Astrocyte of the cerebellum (primary cell): ENCODE data around the gene PCDH7.
A peak's percentile ranks its signal among the peaks of the same experiment; 100 is the strongest.

Source experiments
- DNase-seq: peaks from one replicate; pipeline ENCODE4 v3.0.0-alpha.2; 2011; ENCODE audit warnings: low read depth
- H3K4me3 ChIP-seq: 2 replicates; pipeline ENCODE4 v1.5.1; 2011; ENCODE audit warnings: mild to moderate bottlenecking, low read depth, low read length, moderate library complexity
- in situ Hi-C: cut with HindIII; loops from 2 replicates; pipeline ENCODE4 v1.10.0; 2017; ENCODE audit warnings: low sequenced_read_pairs
- TF ChIP-seq, protein P1 (sequence below): IDR thresholded peaks from 2 replicates; pipeline ENCODE4 v1.5.1; 2012; ENCODE audit warnings: low read length, low read depth, moderate library complexity, mild to moderate bottlenecking; ENCODE audit errors: missing control alignments

PCDH7 gene

DNA sequence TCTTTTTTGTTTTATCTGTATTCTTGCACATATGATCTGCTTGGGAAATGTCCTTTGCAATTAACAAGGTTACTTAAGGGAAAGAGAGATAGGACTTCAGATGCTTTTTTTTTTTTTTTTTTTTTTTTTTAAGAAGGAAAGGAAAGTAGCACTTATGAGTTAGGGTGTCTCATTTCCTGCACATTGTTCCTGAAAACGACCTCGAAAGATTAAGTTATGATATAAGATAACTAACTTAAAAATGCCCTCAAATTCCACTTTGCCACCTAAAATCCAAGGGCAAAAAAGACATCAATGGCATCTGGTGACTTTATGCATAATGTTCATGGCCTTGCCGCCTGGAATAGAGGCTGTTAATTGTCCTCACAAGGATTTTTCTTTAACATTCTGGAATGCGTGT lies 44.9 kb downstream of the PCDH7 start:
- H3K4me3 ChIP-seq: no peak overlapping the region
- no peak for DNase-seq
- TF ChIP-seq, protein P1, sequence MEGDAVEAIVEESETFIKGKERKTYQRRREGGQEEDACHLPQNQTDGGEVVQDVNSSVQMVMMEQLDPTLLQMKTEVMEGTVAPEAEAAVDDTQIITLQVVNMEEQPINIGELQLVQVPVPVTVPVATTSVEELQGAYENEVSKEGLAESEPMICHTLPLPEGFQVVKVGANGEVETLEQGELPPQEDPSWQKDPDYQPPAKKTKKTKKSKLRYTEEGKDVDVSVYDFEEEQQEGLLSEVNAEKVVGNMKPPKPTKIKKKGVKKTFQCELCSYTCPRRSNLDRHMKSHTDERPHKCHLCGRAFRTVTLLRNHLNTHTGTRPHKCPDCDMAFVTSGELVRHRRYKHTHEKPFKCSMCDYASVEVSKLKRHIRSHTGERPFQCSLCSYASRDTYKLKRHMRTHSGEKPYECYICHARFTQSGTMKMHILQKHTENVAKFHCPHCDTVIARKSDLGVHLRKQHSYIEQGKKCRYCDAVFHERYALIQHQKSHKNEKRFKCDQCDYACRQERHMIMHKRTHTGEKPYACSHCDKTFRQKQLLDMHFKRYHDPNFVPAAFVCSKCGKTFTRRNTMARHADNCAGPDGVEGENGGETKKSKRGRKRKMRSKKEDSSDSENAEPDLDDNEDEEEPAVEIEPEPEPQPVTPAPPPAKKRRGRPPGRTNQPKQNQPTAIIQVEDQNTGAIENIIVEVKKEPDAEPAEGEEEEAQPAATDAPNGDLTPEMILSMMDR: no peak
- in situ Hi-C loops: no loop called here

DNA sequence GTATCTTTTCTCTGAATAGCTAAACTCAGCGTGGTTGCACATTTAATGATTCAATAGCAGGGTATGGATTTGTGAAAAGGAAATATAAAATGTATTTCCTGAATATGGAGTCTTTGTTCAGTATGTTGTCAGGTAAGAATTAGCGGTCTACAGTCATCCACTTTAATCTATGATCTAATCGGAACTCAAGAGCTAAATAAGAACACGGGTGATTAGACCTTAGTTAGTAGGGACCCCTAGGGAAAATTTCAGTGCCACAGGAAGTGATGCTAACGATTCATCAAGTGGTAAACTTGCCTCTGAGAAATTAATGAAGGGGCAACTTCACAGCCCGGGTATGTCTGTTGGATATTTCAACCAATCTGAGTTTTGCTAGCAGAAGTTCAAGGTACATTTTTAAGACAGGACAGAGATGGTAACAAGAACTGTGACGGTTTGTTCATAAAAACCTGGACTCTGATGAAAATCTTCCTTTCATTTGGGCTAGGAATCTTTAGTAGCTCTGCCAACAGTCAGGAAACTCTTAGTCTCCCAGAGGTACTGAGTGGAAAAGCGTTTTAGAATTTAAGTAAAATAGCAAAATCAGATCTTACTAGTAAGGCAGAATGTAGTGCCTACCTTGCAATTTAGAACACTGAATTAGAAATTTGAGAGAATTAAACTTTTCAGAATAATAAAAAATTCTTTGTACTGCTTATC lies 47.1 kb downstream of the PCDH7 start:
- in situ Hi-C loops: no loop called here
- TF ChIP-seq, protein P1: no peak

DNA sequence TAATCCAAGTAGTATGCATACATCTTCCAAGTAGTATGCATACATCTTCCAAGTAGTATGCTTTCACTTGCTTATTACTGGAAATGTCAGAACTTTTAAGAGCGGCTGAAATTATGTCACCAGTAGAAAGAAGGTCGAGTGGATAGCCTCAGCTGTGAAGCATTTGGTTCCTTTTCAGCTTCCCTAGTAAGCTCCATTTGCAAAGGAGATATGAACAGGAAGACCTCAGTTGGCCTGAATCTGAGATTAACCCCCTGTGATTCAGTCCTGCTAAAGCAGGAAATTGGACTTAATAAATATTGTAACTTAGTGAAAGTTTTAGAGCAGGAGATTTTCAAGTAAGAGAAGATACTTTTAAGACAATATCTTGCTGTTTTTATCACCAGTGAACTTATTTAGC lies 48.1 kb downstream of the PCDH7 start:
- H3K4me3 ChIP-seq: no peak overlapping the region
- in situ Hi-C loops: no loop called here
- DNase-seq: no peak
- TF ChIP-seq, protein P1: no peak

More for the DNA sequence above, 47.1 kb downstream of the PCDH7 start:
- H3K4me3 ChIP-seq: no peak overlapping the region
- DNase-seq: no peak

DNA sequence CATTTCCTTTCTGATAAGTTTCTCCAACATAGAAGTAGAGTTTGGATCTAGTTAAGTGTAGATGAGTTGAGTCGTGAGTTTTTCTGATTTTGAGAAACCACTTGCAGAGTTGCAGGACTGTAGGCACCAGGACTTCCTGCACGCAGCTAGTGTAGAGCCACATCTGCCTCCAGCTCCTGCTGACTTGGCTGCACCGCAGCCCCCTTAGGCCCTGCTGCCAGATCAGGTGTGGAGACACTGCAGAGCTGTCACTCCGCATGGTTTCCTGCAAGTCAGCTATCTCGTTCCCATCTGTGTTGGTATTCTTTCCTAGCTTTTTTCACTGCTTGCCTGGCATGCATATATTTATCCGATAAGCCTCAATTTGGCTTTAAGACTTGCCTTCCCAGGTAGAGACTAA lies 48.9 kb downstream of the PCDH7 start:
- TF ChIP-seq, protein P1: no peak
- no peak overlapping the region for H3K4me3 ChIP-seq
- in situ Hi-C loops: no loop called here
- DNase-seq: no peak

DNA sequence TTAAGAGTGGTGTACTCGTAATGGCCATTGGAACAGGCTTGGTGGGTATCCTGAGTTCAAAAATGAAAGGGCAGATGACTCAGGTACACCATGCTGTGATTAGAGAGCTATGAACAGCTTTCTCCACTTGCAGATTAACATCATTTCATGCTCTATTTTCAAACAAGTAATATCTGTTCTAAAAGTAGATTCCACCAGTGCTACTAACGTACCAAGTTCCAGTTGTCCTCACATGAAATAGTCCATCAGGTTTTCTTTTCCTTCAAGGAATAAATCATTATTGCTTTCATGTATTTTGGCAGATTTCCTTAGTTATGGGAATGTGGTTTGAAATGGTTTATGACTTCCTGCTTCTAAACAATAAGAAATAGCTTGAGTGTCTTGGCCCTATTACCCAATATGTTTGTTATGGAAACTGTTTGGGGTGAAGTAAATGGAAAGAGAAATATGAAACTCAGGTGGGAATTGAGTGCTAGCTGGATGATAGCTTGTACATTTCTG lies 49.9 kb downstream of the PCDH7 start:
- in situ Hi-C loops: no loop called here
- DNase-seq: peak; percentile 80
- TF ChIP-seq, protein P1: no peak
- no peak overlapping the region for H3K4me3 ChIP-seq

DNA sequence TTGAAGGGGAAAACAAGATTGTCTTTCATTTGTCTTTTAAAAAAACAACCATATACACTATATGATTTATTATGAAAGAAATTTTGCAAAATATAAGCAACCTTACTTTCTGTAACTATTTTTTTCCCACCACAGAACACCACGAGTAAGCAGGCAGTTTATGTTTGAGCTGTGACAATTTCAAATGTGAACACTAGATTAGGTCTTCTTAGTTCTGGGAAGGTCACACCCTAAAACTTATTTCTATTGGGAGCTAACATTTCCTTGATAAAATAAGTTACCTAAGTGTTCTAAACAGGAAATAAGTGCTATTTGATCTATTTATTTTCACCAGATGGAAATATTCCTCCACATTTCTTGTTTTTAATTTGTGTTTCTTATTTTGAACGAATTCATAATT lies 50.6 kb downstream of the PCDH7 start:
- TF ChIP-seq, protein P1: no peak
- in situ Hi-C loops: no loop called here
- no peak overlapping the region for H3K4me3 ChIP-seq
- no peak for DNase-seq
